HG03342 (cell line): ENCODE measurements around the gene BRD4.

Source experiments
- ATAC-seq: cut with Tn5 transposase; IDR thresholded peaks from one replicate; pipeline ENCODE4 v1.9.1; 2021; ENCODE audit warnings: mild to moderate bottlenecking, moderate library complexity; ENCODE audit not compliant: unreplicated experiment

The BRD4 gene

DNA sequence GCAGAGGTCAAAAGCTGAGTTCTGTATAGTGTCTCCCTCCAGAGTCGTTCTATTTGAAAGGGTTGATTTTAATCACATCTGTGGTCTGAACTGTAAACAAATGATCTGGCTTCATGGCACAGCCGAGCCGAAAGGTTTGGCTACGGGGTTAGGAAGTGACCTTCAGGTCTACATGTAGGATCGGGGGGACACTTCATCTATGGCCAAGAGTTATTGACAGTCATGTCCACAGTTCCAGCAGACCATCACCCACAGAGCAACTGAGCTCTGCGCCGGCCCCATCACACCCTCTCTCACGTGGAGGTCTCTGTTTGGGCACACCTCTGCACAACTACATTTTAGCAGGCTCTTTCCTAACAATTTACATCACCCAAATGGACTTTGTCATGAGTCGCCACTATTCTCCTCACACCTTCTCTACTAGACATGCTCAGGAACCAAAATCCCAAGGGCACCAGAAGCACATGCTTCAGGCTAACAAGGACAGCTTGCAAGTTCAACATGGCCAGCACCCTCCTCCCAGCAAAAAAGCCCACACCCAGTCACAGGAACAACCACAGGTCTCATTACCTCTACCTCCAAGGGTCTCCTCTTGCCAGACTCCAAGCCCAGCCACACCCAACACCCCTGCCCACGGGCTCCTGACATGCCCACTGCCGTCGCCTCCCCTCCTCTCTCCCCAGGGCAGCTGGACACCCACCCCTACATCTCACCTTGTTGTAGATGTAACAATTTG lies 64.0 kb downstream of the BRD4 start:
- no peak for ATAC-seq

DNA sequence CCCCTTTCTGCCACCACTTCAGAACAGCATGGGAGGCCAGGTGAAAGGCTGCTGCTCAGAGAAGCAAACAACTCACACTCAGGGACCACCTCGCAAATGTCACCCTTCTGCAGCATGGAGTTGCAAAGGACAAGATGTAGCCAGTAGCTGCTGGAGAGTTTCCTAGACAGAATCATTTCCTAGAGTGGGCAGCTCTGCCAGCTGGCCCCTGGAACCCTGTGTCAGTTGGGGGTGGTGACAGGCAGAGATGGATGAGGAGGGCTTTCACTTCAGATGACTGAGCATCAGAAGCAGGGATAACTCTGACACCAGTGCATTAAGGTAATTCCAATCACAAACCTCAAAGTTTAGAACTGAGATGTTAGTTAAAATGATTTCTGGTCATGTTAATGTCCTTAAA lies 65.7 kb downstream of the BRD4 start:
- no peak for ATAC-seq

DNA sequence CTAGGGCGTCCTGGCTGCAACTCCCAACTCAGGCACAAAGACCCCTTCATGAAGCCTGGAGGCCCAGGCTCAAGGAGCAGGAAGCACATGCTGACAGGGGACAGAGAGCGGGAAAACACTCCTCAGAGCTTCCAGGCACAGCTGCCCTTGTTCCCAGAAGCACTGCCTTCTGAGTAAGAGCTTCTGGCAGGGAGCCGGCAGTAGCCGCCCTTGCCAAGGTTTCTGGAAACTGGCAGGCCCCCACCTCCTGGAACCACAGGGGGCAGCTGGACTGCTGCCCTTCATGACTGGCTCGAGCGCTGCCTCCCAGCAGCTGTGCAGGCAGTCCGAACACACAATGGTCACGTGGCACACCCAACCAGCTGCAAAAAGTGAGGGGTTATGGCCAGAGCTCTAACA lies 66.5 kb downstream of the BRD4 start:
- no peak for ATAC-seq

DNA sequence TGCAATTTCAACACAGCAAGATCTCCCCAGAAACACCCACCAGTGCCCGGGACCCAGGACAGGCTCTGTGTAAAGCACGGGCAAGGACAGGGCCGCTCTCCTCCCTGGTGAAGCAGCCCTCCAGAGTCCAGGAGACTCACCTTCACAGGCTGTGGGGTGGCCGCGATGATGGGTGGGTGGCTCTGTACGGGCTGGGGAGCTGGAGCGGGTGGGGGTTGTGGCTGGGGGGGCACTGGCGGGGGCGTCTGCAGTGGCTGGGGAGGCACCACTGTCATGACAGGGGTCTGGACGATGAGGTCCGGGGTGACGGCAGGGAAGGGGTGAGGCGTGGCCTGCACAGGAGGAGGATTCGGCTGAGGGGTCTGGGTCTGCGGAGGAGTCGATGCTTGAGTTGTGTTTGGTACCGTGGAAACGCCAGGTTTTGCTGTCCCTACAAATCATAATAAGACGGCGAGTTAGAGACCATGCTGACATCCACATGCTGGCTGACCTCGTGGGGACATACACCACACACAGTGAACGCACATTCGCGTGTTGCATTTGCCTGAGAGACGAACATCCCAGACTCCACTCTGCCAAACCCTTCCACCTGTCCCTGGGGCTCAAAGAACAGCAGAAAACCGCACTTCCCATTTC lies 67.0 kb downstream of the BRD4 start:
- no peak for ATAC-seq

DNA sequence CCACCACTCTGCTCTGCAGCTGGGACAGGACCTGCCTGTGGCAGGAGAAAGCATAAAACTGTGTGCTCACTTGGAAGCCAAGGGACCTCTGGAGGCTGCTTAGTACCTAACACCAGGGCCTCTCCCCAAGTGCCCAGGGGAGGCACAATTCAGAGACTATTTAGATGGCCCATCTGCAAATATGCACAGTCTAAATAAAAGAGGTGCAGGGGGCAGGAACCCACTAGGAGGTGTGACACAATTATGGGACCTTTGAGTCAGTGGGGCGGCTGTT lies 67.5 kb downstream of the BRD4 start:
- ATAC-seq, result no peak

DNA sequence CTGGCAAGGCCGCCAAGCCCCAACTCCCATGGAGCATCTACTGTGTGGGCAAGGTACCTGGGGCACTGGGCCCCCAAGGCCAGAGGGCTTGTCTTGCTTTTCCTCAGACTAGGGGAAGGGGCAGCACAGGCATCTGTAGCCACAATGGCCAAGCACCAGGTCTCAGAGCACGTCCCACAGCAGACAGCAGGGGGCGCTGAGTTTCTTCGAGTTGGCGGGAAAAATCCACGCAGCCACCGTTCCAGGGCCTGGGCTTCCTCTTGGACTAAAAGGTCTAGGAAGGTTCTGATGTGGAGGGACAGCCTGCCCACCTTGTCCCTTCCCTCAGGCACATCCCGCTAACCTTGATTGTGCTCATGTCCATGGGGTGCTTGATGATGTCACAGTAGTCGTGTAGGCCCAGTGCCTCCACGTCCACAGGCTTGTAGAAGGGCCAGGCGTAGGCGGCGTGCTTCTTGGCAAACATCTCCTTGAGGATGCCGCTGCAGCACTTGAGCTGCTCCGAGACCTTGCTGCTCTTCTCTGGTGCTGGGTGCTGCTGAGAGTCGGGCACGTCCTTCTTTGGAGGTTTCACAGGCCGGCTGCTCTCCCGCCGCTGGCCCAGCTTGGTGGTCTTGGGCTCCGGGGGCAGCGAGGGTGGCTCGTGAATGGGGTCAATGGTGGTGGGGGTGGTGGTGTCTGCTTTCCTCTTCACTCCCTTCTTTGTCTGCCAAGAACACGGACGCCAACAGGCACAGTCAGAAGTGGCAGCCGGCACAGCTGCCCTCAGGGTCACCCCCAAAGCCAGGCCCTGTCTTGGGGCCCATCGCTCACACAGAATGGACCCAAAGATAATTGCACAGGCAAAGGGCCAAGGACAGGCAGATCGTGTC lies 68.0 kb downstream of the BRD4 start:
- no peak for ATAC-seq

DNA sequence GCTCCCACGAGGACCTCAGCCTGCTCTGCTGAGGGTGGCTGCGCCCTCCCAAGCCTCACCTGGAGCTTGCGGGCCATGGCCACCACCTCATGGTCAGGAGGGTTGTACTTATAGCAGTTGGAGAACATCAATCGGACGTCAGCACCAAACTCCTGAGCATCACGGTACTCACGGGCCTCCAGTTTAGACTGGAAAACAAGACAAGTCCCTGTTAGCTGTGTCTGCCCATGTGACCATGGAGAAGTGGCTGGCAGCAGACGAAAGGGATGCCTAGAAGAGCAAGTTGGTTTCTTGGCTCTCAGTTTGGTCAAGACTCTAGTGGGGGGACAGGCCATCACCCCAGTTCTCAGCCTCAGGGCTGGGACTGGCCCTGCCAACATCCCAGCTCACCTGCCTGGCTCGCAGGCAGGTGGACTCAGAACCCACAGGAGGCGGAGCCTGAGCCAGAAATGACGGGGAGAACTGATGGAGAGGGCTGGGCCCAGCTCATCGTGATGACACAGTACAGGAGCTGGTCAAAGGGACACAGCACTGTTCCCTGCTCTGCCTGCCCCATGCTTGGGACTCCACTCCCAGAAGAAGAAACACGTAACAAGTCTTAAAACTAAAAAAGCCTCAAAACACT lies 68.9 kb downstream of the BRD4 start:
- ATAC-seq, result no peak

DNA sequence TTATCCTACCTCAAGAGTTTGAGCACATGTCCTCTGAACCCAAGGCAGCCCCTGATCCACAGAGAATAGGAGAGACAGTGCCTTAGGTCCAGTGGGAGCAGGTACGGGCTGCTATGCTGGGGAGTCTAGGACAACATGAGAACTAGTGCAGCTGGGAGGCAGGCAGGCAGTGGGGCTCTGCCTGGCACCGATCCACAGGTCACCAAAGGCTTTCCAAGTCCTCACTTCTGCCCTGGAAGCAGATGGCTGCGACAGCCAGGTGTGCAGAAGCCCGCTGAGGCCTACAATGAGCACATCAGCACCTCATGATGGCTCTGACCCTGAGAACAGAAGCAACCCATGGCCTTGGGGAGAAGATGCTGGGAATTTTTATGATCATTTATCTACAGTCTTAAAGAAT lies 70.3 kb downstream of the BRD4 start:
- no peak for ATAC-seq

DNA sequence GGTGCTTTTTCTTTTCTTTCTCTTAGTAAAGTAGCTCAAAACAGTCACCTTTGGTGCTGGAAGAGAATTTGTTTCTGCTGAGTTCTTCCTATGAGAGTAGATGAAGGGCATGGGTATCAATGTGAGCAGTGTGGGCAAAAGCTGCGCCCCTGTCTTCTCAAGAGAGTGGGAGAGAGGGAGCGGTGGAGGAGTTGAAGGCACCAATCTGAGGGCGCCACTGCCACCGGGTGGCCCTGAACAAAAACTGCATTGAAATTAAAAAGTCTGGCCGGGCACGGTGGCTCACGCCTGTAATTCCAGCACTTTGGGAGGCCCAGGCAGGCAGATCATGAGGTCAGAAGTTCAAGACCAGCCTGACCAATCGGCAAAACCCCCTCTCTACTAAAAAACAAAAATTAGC lies 71.4 kb downstream of the BRD4 start:
- no peak for ATAC-seq

DNA sequence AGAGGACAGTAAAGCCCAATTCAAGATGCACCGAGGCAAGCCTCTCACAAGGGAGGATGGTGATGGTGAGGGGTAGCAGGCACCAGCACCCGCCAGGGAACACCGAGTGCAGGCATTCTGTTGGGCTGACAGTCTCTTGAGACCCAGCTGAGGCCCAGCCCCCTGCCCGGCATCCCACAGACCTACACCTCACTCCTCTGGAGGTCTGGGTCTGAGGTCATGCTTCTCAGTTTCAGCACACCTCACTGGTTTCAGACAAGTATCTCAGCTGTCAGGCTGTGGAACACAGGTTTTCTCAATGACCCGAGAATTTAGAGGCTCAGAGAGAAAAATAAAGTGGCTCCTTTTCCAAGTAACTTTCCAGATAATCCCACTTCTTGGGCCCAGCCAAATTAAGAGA lies 72.4 kb downstream of the BRD4 start:
- ATAC-seq, result no peak

DNA sequence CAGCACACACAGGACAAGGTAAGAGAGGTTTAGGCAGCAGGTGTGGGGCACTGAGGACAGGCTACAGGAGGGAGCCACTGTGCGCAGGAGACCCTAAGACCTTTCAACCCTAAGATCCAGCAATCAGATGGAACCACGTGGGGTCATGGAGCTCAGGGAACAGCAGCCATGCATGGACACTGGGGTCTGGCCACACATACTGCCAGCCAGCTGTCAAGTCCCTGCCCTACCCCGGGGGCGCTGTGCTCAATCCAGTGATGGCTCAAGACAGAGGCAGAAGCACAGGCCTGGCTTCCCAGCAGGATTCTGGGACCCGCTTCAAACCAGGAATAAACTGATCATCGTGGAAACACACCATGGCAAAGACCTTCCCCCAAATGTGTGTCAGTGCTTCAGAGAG lies 74.6 kb downstream of the BRD4 start:
- ATAC-seq, result no peak

DNA sequence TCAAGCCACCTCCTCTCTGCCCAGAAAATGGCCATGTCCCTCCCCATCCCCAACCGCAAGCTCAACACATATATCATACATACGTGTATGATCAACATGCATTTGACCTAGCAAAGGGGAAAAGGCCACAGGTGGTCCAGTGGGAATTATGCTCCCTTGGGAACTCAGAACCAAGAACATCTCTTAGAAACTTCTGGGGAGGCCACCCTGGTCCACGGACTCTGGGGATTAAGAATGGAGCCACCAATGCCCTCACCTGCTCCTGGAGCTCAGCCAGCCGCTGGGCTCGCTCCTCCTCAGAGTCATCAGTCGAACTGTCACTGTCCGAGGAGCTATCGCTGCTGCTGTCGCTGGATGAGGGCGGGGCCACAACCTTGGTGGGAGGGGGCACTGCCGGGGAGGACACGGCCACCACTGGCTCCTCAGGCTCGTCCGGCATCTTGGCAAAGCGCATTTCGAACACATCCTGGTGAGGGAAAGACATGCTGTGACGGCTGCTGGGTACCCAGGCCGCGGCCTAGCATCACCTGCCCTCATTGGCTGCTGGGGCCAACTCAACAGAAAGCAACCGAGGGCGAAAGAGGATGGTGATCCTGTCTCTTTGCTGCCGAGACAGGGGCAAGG lies 75.5 kb downstream of the BRD4 start:
- ATAC-seq, result no peak

DNA sequence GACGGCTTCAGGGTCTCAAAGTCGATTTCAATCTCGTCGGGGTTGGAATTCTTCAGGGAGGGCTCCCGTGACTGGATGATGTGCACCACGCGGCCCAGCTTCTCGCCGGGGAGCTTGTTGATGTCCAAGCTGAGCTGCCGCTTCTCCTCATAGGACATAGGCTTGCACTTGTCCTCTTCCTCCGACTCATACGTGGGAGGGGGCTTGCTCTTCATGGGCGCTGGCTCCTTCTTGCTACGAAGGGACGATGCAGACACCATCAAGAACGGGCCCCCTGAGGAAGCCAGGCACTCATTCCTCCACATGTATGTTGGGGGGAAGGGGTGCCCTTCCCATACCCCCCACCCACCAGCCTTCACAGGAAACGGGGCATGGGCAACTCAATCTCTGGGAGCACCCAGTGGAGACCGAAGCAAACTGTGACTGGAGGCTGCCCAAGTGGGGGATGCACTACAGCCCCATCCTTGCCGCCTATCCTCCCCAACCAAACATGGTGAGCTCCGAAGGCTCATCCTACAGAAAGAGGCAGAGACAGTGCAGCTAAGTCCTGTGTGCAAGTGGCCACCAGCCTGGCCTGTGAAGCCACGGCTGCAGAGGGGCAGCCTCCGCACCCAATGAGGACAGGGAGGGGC lies 76.9 kb downstream of the BRD4 start:
- no peak for ATAC-seq

DNA sequence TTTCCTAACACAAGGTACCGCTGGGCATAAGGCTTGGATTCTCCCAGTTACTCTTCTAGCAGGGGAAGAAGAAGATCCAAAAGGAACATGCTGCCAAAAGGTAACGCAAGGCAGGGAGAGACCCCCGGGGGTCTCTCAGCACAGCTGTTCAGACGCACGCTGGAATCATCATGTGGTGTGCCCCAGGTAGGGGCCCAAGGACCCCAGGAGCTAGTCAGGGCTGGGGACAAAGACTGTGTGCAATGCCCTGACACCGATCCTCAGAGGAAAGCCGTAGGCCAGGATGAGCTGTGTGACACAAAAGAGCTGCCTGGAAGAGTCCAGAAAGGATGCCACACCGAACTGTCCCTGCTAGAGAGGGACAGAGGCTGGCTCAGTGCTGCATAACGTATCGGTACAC lies 77.8 kb downstream of the BRD4 start:
- ATAC-seq, result no peak

DNA sequence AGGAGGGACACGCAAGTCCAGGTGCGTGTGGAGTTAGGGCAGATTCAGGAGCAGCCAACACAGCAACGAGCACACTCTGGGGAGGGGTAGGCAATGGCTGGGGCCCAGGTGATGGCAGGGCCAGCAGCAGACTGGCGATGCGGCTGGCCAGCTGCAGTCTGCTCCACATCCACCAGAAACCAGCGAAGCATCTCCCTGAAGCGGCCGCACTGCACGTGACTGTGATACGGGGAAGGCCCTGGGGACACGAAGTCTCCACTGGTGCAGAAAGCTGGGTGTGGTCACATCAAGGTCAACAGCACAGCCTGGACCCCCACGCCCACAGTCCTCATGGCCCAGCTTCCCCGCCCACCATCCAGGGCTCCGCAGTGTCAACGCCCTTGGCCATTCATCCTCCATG lies 78.8 kb downstream of the BRD4 start:
- ATAC-seq, result no peak

DNA sequence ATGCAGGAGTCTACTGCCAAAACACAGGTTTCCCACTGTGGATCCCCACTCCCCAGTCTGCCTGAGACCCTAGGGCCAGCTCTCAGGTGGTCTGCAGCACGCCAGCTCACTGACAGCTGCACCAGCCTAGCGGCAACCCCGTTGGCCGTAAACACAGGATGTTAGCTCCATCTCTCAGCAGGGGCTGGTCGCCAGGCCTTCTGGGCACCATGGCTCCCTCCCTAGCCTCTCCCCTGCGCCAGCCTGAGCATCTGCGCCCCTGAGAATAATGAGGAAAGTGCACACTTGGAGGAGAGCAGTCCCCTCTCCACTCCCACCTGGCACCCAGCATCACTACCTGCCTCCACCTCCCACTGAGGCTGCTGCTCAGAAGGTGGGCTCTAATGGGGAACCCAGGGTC lies 79.3 kb downstream of the BRD4 start:
- no peak for ATAC-seq

DNA sequence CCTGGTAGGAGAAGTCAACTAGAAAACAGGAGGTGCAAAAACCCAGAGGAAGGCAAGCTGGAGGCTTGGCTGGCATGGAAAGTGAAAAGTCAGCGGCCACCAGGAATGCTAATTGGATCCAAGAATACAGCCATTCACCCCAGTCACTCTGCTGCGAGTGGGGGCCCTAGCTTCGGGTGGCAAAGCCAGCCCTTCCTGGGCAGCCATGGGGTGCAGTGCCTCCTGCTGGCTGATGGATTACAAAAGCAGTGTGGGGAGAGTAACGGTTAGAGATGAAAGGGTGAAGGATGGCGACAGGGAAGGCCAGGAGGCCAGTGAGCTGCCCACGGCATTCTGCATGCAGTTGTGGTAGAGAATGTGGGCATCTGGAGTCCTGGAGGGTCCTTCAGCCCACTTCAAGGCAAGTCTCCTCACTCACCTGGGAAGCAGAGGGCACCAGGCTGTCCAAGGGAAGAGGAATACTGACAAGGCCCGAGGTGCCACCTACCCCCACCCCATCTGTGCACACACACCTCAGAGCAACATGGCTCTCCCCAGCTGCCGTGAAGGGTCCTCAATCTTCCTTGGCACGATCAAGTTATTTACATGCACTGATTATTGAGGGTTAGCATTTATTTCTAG lies 79.8 kb downstream of the BRD4 start:
- no peak for ATAC-seq

DNA sequence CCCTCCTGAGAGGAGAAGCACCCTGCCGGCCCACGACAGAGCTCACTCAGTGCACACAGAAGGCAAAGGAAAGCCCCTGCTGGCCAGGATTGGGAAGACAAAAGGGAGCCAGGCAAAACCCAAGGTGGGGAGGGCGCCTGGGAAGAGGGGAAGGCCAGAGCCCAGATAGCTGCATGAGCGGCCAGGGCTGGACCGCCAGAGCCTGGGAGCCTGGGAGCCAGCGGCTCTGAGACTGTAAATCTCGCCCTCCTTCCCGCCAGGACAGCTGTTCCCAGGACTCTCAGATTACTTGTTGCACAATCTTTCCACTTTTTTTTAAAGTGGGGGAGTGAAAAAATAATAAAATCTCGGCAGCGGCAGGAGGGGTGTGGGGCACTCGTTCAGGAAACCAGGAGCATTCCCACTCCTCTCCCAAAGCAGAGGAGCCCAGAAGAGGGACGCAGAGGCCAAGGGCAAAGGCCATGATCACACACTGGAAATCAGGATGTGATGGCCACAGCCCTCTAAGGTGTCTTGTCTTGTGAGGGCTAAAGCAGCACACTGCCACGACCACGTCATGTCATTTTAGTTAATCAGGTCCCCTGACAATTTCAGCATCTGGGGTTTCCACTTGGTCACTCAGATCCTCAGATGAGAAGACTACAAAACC lies 80.5 kb downstream of the BRD4 start:
- no peak for ATAC-seq

DNA sequence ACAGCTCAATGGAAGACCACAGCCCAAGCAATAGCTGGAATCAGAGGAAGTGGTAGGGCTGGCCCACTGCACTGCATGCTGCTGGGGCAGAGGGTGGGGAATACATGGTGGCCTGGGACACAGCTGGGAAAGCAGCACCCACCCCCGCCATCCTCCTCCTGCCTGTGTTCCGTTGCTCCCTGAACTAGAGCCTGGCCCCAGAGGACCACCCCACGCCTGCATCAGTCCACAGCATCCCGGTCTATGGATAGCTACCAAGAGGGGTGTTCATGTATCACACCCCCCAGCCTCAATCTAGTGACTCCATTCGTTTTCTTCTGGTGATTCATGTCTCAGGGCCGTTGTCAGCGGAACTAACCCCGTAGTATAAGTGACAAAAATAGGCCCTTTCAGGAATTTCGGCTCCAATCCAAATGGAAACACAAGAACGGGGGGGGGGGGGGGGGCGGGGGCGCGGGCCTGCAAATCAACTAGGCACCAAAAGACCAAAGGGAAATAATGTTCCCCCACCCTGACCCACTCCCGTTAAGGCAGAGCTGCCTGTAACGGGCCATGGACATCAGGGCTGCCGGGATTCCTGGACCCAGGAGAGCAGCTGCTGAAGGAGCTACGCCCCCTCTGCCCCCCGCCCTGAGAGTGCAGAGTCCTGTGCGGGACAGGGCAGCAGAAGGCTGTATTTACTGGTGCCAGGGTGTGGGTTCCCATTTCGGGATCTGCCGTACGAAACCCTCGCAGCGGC lies 81.2 kb downstream of the BRD4 start:
- ATAC-seq, result no peak
